Left ventricle myocardium inferior (tissue), 1 donor: Measurements from ENCODE around the gene AUTS2. TPM values are rescaled to one million over a fixed set of nuclear protein-coding genes. Genes with fewer than 3 reads are reported as not detected.

Source experiments
- DNase-seq: peaks from one replicate; pipeline ENCODE4 v3.0.0-alpha.2; 2020
- H3K27ac ChIP-seq: fragments of 200-600 bp; replicated peaks from 2 replicates; pipeline ENCODE4 v1.8.0; 2021
- H3K27me3 ChIP-seq: fragments of 200-600 bp; 2 replicates; pipeline ENCODE4 v1.8.0; 2021; ENCODE audit warnings: low read depth
- H3K36me3 ChIP-seq: fragments of 200-600 bp; 2 replicates; pipeline ENCODE4 v1.8.0; 2021
- H3K4me1 ChIP-seq: fragments of 200-600 bp; 2 replicates; pipeline ENCODE4 v1.8.0; 2021
- H3K4me3 ChIP-seq: fragments of 200-600 bp; 2 replicates; pipeline ENCODE4 v1.8.0; 2021; ENCODE audit warnings: mild to moderate bottlenecking, moderate library complexity
- H3K9me3 ChIP-seq: fragments of 200-600 bp; replicated peaks from 2 replicates; pipeline ENCODE4 v1.8.0; 2021
- intact Hi-C: fragments of 100-400 bp; cut with micrococcal nuclease; formaldehyde crosslinking; loops from one replicate; pipeline ENCODE4 v1.11.0; 2022
- total RNA-seq: library from RNA; stranded (reverse); fragmentation: NEBNext Ultra II Directional; extraction: Animal tissue kit (Norgen Biotek cat#: 25700); gene quantifications from one replicate; pipeline ENCODE4 v1.2.1, GENCODE V29; 2021
- TF ChIP-seq, protein P1 (sequence below): fragments of 200-600 bp; IDR thresholded peaks from 2 replicates; pipeline ENCODE4 v1.8.0; 2021; ENCODE audit warnings: antibody characterized with exemption, mild to moderate bottlenecking, borderline replicate concordance
- donor health status: DM: no; HTN: yes; CAD: no; lungs with severe emphysema.

The AUTS2 gene
- total RNA-seq, 1 donor from 2014 or later = 10.5 TPM

DNA sequence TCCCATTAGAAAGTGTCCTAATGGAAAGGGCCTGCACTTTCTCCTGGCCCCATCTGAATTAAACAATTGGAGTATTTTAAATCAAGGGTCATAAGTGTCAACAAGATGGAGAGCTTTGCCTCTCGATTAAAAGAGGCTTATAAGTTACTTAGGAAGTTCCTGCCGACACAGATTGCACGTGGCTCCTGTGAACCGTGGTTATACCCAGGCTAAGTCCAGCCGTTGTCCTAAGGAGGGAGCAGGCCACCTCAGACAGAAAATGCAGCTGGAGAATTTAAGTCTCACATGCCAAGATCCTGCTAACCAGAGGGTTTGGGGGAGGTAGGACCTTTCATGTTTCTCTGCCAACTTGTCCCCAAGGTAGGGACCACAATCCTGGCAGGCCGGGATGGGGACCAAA, 907.2 kb downstream of the AUTS2 start:
- no peak for DNase-seq
- no peaks in the 10 kb centered on the region for H3K4me1 ChIP-seq
- no peaks in the 10 kb centered on the region for H3K36me3 ChIP-seq
- H3K4me3 ChIP-seq = no peak overlapping the region
- TF ChIP-seq, protein P1, sequence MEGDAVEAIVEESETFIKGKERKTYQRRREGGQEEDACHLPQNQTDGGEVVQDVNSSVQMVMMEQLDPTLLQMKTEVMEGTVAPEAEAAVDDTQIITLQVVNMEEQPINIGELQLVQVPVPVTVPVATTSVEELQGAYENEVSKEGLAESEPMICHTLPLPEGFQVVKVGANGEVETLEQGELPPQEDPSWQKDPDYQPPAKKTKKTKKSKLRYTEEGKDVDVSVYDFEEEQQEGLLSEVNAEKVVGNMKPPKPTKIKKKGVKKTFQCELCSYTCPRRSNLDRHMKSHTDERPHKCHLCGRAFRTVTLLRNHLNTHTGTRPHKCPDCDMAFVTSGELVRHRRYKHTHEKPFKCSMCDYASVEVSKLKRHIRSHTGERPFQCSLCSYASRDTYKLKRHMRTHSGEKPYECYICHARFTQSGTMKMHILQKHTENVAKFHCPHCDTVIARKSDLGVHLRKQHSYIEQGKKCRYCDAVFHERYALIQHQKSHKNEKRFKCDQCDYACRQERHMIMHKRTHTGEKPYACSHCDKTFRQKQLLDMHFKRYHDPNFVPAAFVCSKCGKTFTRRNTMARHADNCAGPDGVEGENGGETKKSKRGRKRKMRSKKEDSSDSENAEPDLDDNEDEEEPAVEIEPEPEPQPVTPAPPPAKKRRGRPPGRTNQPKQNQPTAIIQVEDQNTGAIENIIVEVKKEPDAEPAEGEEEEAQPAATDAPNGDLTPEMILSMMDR = no peak
- H3K27me3 ChIP-seq = no peaks in the 10 kb centered on the region
- no peaks in the 10 kb centered on the region for H3K9me3 ChIP-seq
- no peak overlapping the region for H3K27ac ChIP-seq
- intact Hi-C loops = no loop called here

DNA sequence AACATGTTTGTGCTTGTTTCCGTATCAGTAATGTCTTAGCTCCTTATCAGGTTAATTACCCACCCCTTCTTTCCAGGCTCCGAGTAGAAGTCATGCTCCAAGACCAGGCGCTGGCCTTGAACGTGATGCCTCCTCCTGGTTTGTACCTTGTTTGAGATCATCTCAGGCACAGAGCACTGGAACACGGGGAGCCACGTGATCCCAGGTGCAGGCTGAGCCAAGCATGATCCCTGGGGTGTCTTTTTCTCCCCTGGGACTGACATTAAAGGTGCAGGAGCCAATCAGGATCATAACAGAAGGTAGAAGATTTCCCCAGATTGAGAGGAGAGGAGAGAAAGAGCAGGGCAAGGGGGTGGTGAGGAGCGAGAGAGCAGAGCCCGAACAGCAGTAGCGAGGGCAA, 907.6 kb downstream of the AUTS2 start:
- no peak overlapping the region for H3K27ac ChIP-seq
- H3K4me1 ChIP-seq = no peaks in the 10 kb centered on the region
- TF ChIP-seq, protein P1 = no peak
- H3K27me3 ChIP-seq = no peaks in the 10 kb centered on the region
- intact Hi-C loops = no loop called here
- no peak for DNase-seq
- H3K9me3 ChIP-seq = no peaks in the 10 kb centered on the region
- H3K36me3 ChIP-seq = no peaks in the 10 kb centered on the region
- H3K4me3 ChIP-seq = no peak overlapping the region

GRCh38 chr7:70506434-70506833, 908.2 kb downstream of the AUTS2 start:
- Histone ChIP-seq H3K27ac (no peak overlapping the region), H3K4me1 (no peaks in the 10 kb centered on the region), H3K9me3 (no peaks in the 10 kb centered on the region), H3K36me3 (no peaks in the 10 kb centered on the region), H3K27me3 (no peaks in the 10 kb centered on the region), H3K4me3 (no peak overlapping the region)
- no peak for DNase-seq
- intact Hi-C loops = no loop called here
- TF ChIP-seq, protein P1 = no peak

DNA sequence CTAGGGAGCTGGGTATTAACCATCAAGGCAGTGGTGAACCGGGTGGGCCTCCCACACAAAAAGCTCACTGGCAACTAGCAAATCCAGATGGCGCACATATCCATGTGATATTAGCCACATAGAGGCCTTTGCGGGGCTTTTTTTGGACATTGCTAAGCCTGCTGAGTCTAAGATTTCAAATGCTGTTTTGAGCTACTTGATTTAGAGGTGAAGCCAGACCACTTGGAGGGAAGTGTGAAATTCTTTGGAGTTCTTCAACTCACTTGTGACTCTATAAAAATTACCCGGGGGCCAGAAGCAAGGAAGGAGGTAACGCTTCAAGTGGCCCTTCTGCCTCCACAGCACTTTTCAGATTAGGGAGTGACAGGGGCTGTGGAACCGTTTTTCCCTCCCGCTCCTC, 913.9 kb downstream of the AUTS2 start:
- intact Hi-C loops = no loop called here
- Histone ChIP-seq H3K4me3 (no peak overlapping the region), H3K4me1 (no peaks in the 10 kb centered on the region), H3K9me3 (no peaks in the 10 kb centered on the region), H3K27me3 (no peaks in the 10 kb centered on the region), H3K36me3 (no peaks in the 10 kb centered on the region), H3K27ac (no peak overlapping the region)
- TF ChIP-seq, protein P1 = no peak
- DNase-seq = no peak

GRCh38 chr7:70512761-70513160, 914.5 kb downstream of the AUTS2 start:
- no peaks in the 10 kb centered on the region for H3K9me3 ChIP-seq
- no peak overlapping the region for H3K27ac ChIP-seq
- H3K27me3 ChIP-seq = no peaks in the 10 kb centered on the region
- intact Hi-C loops = no loop called here
- H3K4me3 ChIP-seq = no peak overlapping the region
- no peaks in the 10 kb centered on the region for H3K4me1 ChIP-seq
- H3K36me3 ChIP-seq = no peaks in the 10 kb centered on the region
- TF ChIP-seq, protein P1 = no peak
- no peak for DNase-seq

GRCh38 chr7:70520611-70521010, 922.3 kb downstream of the AUTS2 start:
- no peak overlapping the region for H3K4me3 ChIP-seq
- H3K27me3 ChIP-seq = no peaks in the 10 kb centered on the region
- DNase-seq = no peak
- no peaks in the 10 kb centered on the region for H3K9me3 ChIP-seq
- no peak overlapping the region for H3K27ac ChIP-seq
- no peaks in the 10 kb centered on the region for H3K36me3 ChIP-seq
- TF ChIP-seq, protein P1 = no peak
- intact Hi-C loops = no loop called here
- H3K4me1 ChIP-seq = no peaks in the 10 kb centered on the region
